B cell (primary cell): Measurements from ENCODE around the gene RAPGEF6. TPM values are rescaled to one million over a fixed set of nuclear protein-coding genes. Genes with fewer than 3 reads are reported as not detected.

Experiments
- ATAC-seq: fragments of 200-7000 bp; cut with Tn5 transposase; one replicate; pipeline ENCODE4 v1.10.0; 2021; ENCODE audit warnings: low read depth, mild to moderate bottlenecking, moderate number of reproducible peaks, moderate library complexity
- CTCF ChIA-PET: fragments of 350-600 bp; sonication (Branson Sonifier 250); formaldehyde crosslinking; loops from one replicate; lab custom pipeline; 2021; ENCODE audit warnings: antibody characterized with exemption, inconsistent platforms; lab: Charles Lee
- POLR2A ChIA-PET: fragments of 350-600 bp; sonication (Branson Sonifier 250); formaldehyde crosslinking; loops from one replicate; lab custom pipeline; 2021; ENCODE audit warnings: antibody characterized with exemption; lab: Charles Lee
- DNase-seq: peaks from one replicate; pipeline ENCODE4 v3.0.0; 2013
- H2AFZ ChIP-seq: 2 replicates; pipeline ENCODE4 v1.6.1; 2012; ENCODE audit warnings: mild to moderate bottlenecking, low read depth, low read length; ENCODE audit not compliant: insufficient read depth, poor library complexity, severe bottlenecking
- H3K27ac ChIP-seq, 2 donors: 1 replicate in 1 of 2; 2 replicates in 1 of 2; pipeline ENCODE4 v1.5.1; 2012 to 2013; ENCODE audit warnings: low read length in 2 of 2, mild to moderate bottlenecking in 2 of 2, moderate library complexity in 1 of 2
- H3K27me3 ChIP-seq, 4 experiments: fragments of 200-600 bp in 1 of 4; sonication (generic) in 1 of 4; replicated peaks in 1 of 4; 1 replicate in 2 of 4; 2 replicates in 2 of 4; pipeline versions ENCODE4 v1.6.1 to v1.7.0; 2013 to 2016; ENCODE audit warnings: low read length in 3 of 4, mild to moderate bottlenecking in 2 of 4, mixed read lengths in 1 of 4, moderate library complexity in 1 of 4; ENCODE audit not compliant: insufficient read depth in 4 of 4, control insufficient read depth in 3 of 4; ENCODE audit errors: control extremely low read depth in 1 of 4
- H3K36me3 ChIP-seq, 2 experiments: replicated peaks in 1 of 2; 1 replicate in 1 of 2; 2 replicates in 1 of 2; pipeline versions ENCODE4 v1.6.1 to v1.7.1; 2013; ENCODE audit warnings: low read length in 1 of 2; ENCODE audit not compliant: insufficient read depth in 2 of 2, control insufficient read depth in 1 of 2; ENCODE audit errors: control extremely low read depth in 1 of 2, extremely low read depth in 1 of 2
- H3K4me1 ChIP-seq, 2 donors: fragments of 200-600 bp in 1 of 2; sonication (generic) in 1 of 2; 1 replicate in 1 of 2; 2 replicates in 1 of 2; pipeline versions ENCODE4 v1.5.1 to v1.6.1; 2013 to 2017; ENCODE audit warnings: low read length in 2 of 2; ENCODE audit not compliant: control insufficient read depth in 2 of 2, insufficient read depth in 2 of 2
- H3K4me2 ChIP-seq: replicated peaks from 2 replicates; pipeline ENCODE3; 2012; ENCODE audit warnings: mild to moderate bottlenecking, low read depth, low read length; ENCODE audit not compliant: poor library complexity, severe bottlenecking
- H3K4me3 ChIP-seq, 5 experiments: fragments of 200-600 bp in 1 of 5; sonication (generic) in 1 of 5; 1 replicate in 3 of 5; 2 replicates in 2 of 5; pipeline versions ENCODE4 v1.5.1 to v1.7.0; 2011 to 2016; ENCODE audit warnings: low read length in 4 of 5, mild to moderate bottlenecking in 4 of 5, low read depth in 2 of 5, control low read depth in 1 of 5, moderate library complexity in 1 of 5; ENCODE audit not compliant: insufficient read depth in 1 of 5; ENCODE audit errors: control extremely low read depth in 1 of 5, extremely low read depth in 1 of 5
- H3K79me2 ChIP-seq: fragments of 200-600 bp; sonication (generic); one replicate; pipeline ENCODE4 v1.6.0; 2016; ENCODE audit warnings: low read length; ENCODE audit not compliant: control insufficient read depth, insufficient read depth
- H3K9ac ChIP-seq: fragments of 200-600 bp; sonication (generic); 2 replicates; pipeline ENCODE4 v1.6.1; 2017; ENCODE audit warnings: mild to moderate bottlenecking, low read length, moderate library complexity
- H3K9me3 ChIP-seq, 3 donors: one replicate each; pipeline versions ENCODE4 v1.6.1 to v1.7.1; 2013; ENCODE audit warnings: low read length in 2 of 3; ENCODE audit not compliant: control insufficient read depth in 2 of 3, insufficient read depth in 1 of 3; ENCODE audit errors: control extremely low read depth in 1 of 3
- H4K20me1 ChIP-seq: 2 replicates; pipeline ENCODE4 v1.6.0; 2012; ENCODE audit warnings: mild to moderate bottlenecking, low read length; ENCODE audit not compliant: insufficient read depth, control insufficient read depth, poor library complexity, severe bottlenecking
- H3K27ac Mint-ChIP-seq: one replicate; pipeline ENCODE4 v1.8.0; 2021; ENCODE audit warnings: mixed read lengths
- H3K27me3 Mint-ChIP-seq: one replicate; pipeline ENCODE4 v1.8.0; 2021; ENCODE audit warnings: mixed read lengths
- H3K4me1 Mint-ChIP-seq: one replicate; pipeline ENCODE4 v1.8.0; 2021; ENCODE audit warnings: mixed read lengths
- H3K4me3 Mint-ChIP-seq: one replicate; pipeline ENCODE4 v1.8.0; 2021; ENCODE audit warnings: mixed read lengths
- H3K9me3 Mint-ChIP-seq: one replicate; pipeline ENCODE4 v1.8.0; 2022; ENCODE audit warnings: mixed read lengths; ENCODE audit not compliant: insufficient read depth
- EZH2 ChIP-seq: IDR thresholded peaks from 2 replicates; pipeline ENCODE4 v1.6.1; 2012; ENCODE audit warnings: borderline replicate concordance, low read depth, mild to moderate bottlenecking, moderate library complexity, low read length; ENCODE audit not compliant: insufficient read depth, poor library complexity, severe bottlenecking
- WGBS: methylation state at CpG from one replicate; pipeline ENCODE4 v1.1.5; 2013; ENCODE audit warnings: missing lambda C conversion rate; ENCODE audit not compliant: insufficient coverage; 5-methylcytosine and 5-hydroxymethylcytosine counted together
- intact Hi-C: fragments of 100-400 bp; cut with micrococcal nuclease; formaldehyde crosslinking; loops from one replicate; pipeline ENCODE4 v1.10.0; 2022
- polyA plus RNA-seq: library from polyadenylated mRNA; depleted of rRNA; stranded (reverse); fragments of >200 nt; gene quantifications from 2 replicates; pipeline ENCODE4 v1.2.3, GENCODE V29; 2012
- total RNA-seq, 2 donors: library from RNA; stranded (reverse); fragments of 120-200 nt in 1 of 2; gene quantifications; 1 replicate in 1 of 2; 2 replicates in 1 of 2; pipeline versions ENCODE4 v1.2.3 to v1.2.4, GENCODE V29; 2013 to 2022
- TF ChIP-seq, protein P1 (sequence below): fragments of 200-600 bp; IDR thresholded peaks from one replicate; pipeline ENCODE4 v1.8.0; 2022; ENCODE audit warnings: antibody characterized with exemption, mild to moderate bottlenecking

Gene RAPGEF6
- total and polyA plus RNA-seq, 2 donors (not counting 1 experiment from before 2014, with no cell fraction given): 9.8 to 56.2 TPM

DNA sequence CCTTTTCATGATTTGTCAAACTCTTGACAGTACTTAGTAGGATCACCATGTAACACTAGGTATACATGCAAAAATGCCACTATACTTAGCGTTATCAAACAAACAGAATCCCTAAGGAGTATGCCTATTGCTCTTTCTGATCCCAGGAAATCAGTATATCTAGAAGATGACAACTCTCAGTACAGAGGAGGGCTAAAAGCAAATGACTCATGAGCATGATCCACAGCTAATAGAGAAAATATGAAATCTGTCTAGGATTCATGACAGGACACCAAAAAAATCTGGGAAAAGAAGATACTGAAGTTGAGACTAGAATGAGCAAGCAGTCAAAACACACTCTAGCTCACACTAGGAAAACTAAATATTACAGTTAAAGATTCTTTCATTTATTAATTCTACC, 89.2 kb downstream of the RAPGEF6 start:
- no peak overlapping the region for H3K4me2 ChIP-seq
- WGBS: no CpG with 5 or more reads among the region's 1 CpG
- CTCF ChIA-PET: interaction anchor here (0.9 kb wide), 1 partner anchor 462 kb away, joined by 3 read pairs; no protein-coding TSS in a partner anchor
- H3K27ac Mint-ChIP-seq: no peak overlapping the region
- POLR2A ChIA-PET: no interaction called here
- ATAC-seq: no peak
- peaks cover 42% of the 10 kb centered on the region for H3K4me1 Mint-ChIP-seq
- H4K20me1 ChIP-seq: no peaks in the 10 kb centered on the region
- no peaks in the 10 kb centered on the region for H3K9me3 ChIP-seq
- no peak overlapping the region for H3K4me3 ChIP-seq
- TF ChIP-seq EZH2: no peak
- TF ChIP-seq, protein P1, sequence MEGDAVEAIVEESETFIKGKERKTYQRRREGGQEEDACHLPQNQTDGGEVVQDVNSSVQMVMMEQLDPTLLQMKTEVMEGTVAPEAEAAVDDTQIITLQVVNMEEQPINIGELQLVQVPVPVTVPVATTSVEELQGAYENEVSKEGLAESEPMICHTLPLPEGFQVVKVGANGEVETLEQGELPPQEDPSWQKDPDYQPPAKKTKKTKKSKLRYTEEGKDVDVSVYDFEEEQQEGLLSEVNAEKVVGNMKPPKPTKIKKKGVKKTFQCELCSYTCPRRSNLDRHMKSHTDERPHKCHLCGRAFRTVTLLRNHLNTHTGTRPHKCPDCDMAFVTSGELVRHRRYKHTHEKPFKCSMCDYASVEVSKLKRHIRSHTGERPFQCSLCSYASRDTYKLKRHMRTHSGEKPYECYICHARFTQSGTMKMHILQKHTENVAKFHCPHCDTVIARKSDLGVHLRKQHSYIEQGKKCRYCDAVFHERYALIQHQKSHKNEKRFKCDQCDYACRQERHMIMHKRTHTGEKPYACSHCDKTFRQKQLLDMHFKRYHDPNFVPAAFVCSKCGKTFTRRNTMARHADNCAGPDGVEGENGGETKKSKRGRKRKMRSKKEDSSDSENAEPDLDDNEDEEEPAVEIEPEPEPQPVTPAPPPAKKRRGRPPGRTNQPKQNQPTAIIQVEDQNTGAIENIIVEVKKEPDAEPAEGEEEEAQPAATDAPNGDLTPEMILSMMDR: no peak
- no peaks in the 10 kb centered on the region for H3K9me3 Mint-ChIP-seq
- no peak for DNase-seq
- intact Hi-C loops: no loop called here
- no peak overlapping the region for H2AFZ ChIP-seq
- H3K27me3 ChIP-seq: no peaks in the 10 kb centered on the region
- H3K36me3 ChIP-seq: peaks cover 1 to 5% of the 10 kb centered on the region in 2 experiments
- peaks cover 63% of the 10 kb centered on the region for H3K79me2 ChIP-seq
- no peak overlapping the region for H3K27ac ChIP-seq
- no peak overlapping the region for H3K4me3 Mint-ChIP-seq
- H3K9ac ChIP-seq: no peak overlapping the region
- peaks cover 17 to 34% of the 10 kb centered on the region in 2 donors for H3K4me1 ChIP-seq
- no peaks in the 10 kb centered on the region for H3K27me3 Mint-ChIP-seq

DNA sequence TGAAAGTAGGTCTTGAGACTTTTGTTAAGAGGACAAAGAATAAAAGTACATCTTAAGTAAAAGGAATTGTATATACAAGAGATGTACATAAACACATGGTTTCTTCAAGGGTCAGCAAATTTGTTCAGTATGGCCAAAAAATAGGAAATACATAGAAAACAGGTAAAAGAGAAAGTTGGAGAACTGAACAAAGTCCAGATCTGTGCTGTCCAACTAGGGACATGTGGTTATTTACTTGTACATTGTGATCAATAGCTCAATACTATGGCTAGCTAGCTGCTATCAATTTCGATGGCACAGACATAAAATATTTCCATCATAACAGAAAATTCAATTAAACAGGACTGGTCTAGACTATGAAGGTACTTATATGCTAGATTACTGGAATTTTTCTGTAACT, 92.3 kb downstream of the RAPGEF6 start:
- Histone ChIP-seq H3K27ac (no peak overlapping the region), H3K27me3 (no peaks in the 10 kb centered on the region), H3K36me3 (peaks cover 1 to 18% of the 10 kb centered on the region in 2 experiments), H3K4me2 (no peak overlapping the region), H3K4me1 (peaks cover 11 to 21% of the 10 kb centered on the region in 2 donors), H3K4me3 (no peak overlapping the region), H3K79me2 (peaks cover 64% of the 10 kb centered on the region), H3K9me3 (no peaks in the 10 kb centered on the region), H4K20me1 (no peaks in the 10 kb centered on the region), H3K9ac (no peak overlapping the region), H2AFZ (no peak overlapping the region)
- no CpG with 5 or more reads among the region's 1 CpG for WGBS
- DNase-seq (no peak), ATAC-seq (no peak)
- H3K27ac Mint-ChIP-seq: no peak overlapping the region
- H3K4me1 Mint-ChIP-seq: peaks cover 27% of the 10 kb centered on the region
- TF ChIP-seq, protein P1: no peak
- no peak for TF ChIP-seq EZH2
- no peaks in the 10 kb centered on the region for H3K27me3 Mint-ChIP-seq
- no peak overlapping the region for H3K4me3 Mint-ChIP-seq
- ChIA-PET CTCF (no interaction called here), POLR2A (no interaction called here)
- H3K9me3 Mint-ChIP-seq: no peaks in the 10 kb centered on the region
- intact Hi-C loops: no loop called here
